Cerebellar nuclear complex (tissue), 1 donor: Measurements from ENCODE around the gene PRSS50.

Experiments
- DNase-seq, 2 experiments: peaks; one replicate each; lab custom pipeline; 2025; lab: John Stamatoyannopoulos, UW

Gene PRSS50

DNA sequence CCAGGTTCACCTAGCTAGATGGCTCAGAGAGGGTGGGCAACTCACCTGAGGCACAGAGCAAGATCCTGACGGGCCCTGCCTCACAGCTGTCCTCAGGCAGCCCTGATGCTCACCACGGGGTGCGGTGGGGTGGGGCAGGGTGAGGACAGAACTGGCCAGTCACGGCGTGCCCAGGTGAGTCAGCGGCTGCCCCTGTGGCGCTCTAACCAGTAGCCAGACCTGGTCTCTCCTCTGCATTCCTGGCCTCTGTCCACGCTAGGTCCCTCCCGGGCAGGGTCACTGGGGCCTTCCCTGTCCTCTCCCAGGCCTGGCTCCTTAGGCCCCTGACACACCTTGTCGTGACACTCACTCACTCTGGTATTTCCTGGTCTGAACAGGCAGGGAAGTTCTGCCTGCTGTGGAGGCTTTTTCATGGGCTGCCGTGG lies 25.1 kb downstream of the PRSS50 start:
- no peak for DNase-seq

DNA sequence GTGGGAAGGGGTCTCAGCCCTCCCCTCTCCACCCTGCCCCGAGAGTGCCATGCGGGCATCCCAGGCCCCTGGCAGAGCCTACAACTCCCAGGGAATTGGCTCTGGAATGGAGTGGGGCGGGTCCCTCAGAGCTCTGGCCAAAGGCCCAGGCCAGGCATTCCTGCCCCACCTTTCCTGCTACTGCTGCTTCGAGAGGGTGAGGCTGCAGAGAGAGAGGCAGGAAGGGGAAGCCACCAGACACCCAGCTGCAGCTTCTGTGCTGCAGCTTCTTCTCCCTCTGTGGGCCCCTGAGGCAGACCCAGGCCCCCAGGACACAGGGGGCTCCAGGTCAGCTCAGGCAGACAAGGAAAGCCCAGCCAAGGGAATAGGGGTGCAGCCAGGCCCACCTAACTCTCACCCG lies 26.9 kb downstream of the PRSS50 start:
- no peak for DNase-seq

- no peak for DNase-seq
Measured at GRCh38 chr3:46685446-46685845, 32.2 kb downstream of the PRSS50 start.

DNA sequence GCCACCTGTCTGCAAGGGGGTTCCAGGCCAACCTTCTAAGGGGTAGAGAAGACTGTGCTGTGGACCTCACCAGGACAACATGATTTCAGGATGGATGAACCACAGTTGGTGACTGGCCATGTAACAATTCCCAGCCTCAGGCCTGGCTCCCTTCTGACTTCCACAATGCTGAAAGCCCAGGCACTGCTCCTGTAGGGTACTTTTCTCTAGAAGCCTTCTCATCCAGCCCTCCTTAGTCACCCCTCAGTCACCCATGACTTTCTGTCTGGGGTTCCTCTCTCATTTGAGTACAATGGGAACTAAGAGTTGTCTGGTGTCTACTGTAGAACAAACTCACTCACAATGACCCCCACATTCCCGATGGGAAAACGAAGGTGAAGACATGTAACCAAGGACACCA lies 32.8 kb downstream of the PRSS50 start:
- DNase-seq = no peak

GRCh38 chr3:46682974-46683373 lies 34.7 kb downstream of the PRSS50 start:
- DNase-seq = no peak

GRCh38 chr3:46681856-46682540 lies 35.7 kb downstream of the PRSS50 start:
- DNase-seq = no peak

DNA sequence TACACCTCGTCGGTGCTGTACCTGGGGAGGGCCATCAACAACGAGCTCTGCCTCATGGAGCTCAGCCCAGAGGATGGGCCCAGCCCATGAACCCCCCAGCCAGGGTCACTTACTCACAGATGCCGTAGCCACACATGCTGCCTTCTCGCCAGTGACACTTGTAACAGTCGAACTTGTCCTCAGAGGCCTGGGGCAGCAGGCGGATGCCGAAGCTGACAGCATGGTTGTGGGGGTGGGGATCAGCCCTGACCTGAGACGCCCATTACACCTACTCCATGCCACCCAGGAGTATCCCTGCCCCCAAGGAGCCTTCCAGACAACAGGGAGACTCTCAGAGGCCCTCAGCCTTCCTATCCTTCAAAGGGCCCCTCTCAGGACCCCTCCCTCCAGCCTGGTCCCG lies 36.3 kb downstream of the PRSS50 start:
- no peak for DNase-seq

DNA sequence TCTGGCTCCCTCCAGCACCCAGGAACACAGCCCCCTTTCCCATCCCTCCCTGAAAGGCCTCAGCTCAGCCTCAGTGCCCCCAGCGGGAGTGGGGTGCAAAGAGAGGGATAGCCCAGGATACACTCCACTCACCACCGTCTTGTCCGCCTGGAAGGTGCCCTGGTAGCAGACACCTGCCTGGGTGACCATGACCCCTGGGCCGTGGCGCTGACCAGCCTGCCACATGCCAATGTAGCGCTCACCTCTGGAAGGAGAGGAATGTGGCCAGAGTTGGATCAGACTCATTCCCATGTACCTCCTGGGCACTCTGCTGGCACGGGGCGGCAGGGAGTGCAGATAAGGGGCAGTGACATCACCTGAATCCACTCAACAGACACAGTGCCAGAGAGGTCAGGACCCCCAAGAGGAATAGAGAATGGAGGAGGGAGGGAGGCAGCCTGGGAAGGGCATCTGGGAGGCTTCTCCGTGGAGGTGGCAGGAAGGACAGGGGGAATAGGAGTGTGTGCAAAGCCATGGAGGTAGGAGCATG lies 37.3 kb downstream of the PRSS50 start:
- DNase-seq = no peak

- no peak for DNase-seq
Measured at GRCh38 chr3:46679681-46680080, 38.0 kb downstream of the PRSS50 start.

GRCh38 chr3:46678280-46678679 lies 39.4 kb downstream of the PRSS50 start:
- DNase-seq = no peak

DNA sequence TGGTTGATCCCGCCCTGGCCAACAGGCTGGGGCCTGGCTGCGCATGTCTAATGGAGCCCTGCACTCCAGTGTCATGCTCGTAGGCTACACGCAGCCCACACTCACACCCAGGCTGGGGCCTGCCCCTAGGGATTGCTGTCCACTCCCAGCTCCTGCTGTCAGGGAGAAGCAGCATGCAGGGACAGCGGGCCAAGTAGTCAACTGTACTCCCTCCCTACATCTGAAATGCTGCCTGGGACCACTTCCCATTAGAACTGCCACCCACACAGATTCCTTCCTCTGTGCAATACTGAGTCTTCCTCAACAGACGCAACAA lies 40.3 kb downstream of the PRSS50 start:
- DNase-seq = no peak

DNA sequence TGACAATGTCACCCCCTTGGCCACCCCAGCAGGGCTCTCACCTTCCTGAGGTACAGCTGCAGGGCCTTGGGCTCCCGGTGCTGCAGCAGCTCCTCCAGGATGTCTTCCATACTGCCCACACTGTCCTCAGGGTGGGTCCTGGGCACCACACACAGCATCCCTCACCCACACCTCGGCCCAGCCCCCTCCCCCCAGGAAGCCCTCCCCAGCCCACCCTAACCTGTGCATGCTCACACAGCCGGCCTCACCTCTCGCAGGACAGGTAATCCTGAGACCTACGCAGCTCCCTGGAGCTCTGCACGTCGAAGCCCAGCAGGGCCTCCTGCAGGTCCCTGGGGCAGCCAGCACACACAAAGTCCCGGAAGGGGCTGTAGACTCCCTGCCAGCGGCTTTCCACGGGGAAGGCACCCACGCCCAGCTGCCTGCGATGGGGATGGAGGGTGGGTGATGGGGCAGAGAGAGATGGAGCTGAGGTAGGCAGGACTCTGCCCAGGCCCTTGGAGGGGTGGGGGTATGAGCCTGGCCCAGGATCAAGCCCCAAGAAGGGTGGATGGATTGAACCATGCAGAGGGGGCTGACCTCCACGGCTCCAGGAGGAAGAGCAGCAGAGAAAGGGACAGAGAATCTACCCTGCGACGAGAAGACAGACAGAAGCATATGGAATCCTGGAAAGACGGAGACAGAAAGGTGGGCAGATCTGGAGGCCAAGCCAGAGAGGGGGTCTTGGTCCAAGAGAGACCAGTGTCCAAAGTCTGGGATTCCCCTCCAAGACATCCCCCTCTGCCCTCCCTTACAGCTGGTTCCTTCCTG lies 40.9 kb downstream of the PRSS50 start:
- DNase-seq = no peak

DNA sequence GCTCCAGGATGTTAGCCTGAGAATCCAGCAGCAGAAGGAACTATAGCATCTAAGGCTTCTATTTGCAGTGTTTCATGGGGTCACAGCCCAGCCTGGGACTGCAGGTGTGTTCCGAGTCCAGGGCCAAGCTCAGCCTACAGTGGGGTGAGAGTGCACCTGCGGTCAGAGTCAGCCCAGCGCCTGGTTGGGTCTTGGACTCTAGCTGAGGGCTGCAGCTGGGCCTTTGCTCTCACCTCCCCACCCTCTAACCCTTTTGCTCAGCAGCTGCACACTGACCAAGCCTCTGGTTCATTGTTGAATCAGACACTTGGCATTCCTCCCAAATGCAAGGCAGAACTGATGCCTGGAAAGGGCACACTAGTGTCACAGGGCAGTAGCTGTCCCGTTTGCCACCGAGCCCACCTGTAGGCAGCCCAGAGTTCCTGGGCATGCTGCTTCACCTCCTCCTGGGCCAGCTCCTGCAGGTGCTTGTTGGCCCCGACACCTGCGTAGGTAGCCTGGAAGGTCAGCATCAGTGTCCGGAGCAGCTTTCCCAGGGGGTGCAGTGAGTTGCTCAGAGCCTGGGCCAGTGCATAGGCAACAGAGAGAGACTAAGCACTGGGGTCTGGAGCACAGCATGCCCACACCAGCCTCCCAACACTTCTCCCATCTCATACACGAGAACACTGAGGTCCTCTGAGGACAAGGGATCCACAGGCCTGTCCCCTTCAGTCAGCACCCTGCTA lies 41.7 kb downstream of the PRSS50 start:
- DNase-seq = no peak

- DNase-seq = no peak
Measured at GRCh38 chr3:46675426-46675825, 42.2 kb downstream of the PRSS50 start.

GRCh38 chr3:46674031-46674845 lies 43.4 kb downstream of the PRSS50 start:
- no peak for DNase-seq

DNA sequence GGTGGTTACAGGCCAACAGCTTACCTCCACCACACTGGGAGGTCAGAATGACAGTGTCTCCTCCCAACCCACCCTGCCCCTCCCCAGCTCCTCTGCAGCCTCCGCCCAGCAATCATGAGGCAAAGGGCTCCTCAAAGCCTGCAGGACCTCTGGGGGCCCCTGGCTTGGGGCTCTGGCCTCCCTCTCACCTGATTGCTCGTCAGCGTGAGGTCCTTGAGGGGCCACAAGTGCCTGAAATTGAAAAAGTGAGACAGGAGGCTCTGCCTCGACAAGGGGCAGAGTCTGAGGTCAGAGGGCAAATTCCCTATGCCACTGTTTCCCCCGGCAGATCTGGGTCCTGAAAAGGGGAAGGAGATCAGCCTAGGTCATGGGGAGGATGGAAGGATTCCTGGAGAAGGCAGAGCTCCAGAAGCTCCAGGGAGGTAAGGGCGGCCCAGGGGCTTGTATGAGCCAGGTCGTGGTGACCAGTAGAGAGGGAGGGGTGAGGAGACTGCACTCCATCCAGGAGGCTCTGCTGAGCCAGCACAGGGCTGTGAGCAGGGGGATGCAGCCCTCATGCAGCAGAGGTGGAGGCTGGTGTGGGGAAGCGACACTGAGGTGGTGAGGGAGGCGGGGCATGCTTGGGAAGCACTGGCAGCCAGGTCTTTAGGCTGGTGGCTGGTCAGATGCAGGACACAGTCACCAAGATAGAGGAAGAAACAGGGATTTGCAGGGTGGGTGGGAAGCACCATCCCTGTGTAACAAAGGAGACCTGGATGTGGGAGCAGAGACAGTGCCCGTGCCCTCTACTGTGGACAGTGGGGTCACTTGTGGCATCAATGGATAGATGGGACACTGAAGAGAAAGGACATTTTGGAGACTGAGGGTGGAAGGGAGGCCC lies 44.3 kb downstream of the PRSS50 start:
- no peak for DNase-seq

GRCh38 chr3:46672349-46672695 lies 45.3 kb downstream of the PRSS50 start:
- no peak for DNase-seq

- DNase-seq = no peak
Measured at GRCh38 chr3:46671541-46672348, 45.9 kb downstream of the PRSS50 start.

DNA sequence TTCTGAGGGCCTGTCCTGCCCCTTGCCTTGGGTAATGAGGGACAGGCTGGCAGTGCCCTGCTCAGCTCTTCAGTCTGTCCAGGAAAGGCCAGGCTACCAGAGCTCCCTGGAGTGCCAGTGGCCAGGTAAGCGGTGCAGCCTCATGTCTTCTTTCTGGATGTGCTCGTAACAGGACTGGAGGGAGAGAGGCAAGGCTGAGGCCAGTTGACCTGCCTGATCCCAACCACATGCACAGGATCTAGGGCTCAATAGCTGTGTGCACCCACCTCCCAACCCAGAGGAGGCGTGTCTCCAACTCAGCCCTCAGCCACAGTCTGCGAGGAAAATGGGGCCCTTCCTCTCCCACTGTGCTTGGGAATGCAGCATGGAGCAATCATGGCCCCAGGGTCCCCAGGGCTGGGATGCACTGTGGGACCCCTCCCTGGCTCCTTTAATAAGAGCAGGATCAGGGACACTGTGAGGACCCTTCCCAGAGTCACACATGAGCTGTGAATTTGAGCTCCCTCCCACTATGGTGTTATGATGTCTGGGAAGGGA lies 46.7 kb downstream of the PRSS50 start:
- DNase-seq = no peak
